ENCODE measurements around the gene FADS1.

DNA sequence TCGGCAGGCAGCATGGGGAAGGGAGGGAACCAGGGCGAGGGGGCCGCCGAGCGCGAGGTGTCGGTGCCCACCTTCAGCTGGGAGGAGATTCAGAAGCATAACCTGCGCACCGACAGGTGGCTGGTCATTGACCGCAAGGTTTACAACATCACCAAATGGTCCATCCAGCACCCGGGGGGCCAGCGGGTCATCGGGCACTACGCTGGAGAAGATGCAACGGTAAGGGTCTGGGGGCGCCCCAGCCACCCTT is 11.5 kb upstream of the FADS1 start:
- TF ChIP-seq, protein P1, sequence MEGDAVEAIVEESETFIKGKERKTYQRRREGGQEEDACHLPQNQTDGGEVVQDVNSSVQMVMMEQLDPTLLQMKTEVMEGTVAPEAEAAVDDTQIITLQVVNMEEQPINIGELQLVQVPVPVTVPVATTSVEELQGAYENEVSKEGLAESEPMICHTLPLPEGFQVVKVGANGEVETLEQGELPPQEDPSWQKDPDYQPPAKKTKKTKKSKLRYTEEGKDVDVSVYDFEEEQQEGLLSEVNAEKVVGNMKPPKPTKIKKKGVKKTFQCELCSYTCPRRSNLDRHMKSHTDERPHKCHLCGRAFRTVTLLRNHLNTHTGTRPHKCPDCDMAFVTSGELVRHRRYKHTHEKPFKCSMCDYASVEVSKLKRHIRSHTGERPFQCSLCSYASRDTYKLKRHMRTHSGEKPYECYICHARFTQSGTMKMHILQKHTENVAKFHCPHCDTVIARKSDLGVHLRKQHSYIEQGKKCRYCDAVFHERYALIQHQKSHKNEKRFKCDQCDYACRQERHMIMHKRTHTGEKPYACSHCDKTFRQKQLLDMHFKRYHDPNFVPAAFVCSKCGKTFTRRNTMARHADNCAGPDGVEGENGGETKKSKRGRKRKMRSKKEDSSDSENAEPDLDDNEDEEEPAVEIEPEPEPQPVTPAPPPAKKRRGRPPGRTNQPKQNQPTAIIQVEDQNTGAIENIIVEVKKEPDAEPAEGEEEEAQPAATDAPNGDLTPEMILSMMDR (IDR thresholded peaks at IDR 0.05) = no peak
- no peak for TF ChIP-seq POLR2A (IDR thresholded peaks at IDR 0.05)
